Measurements from ENCODE around the gene DNPH1. TPM values are rescaled to one million over a fixed set of nuclear protein-coding genes. Genes with fewer than 3 reads are reported as not detected.

DNPH1 gene
- total RNA-seq, 1 donor from 2014 or later, result 20.9 TPM

DNA sequence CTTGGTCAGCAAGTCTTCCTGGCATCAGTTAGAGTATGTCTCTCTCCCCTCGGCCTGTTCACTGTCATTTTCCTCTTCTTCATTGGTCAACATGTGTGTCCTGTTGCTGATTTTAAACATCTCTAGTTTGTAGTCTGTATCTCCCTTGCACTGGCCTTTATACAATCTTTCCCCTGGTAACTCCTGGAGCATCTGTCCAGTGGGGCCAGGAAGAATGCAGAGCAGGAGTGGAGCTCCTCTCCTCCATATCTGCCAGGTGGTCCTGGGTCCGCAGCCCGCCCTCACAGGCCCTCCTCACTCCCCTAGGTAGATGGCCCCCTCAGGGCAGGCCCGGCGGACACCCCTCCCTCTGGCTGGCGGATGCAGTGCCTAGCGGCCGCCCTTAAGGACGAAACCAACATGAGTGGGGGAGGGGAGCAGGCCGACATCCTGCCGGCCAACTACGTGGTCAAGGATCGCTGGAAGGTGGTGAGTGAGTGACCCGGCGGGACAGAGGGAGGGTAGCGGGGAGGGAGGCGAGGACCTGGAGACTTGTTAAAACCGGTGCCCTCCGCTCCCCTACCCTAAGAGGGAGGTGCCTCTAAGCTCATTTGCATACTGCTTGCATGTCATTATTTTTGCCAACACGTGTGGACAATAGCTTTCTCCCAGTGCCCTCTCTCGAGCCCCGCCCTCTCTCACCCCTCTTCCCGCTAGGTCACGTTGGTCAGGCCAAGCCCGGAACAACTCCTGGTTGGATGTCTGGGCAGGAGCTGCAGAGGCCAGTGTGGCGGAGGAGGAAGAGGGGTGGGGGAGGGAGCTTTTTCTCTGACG is 17.2 kb upstream of the DNPH1 start:
- DNase-seq (ENCODE audit: low spot score), result peak; percentile 59

- no peak for DNase-seq (ENCODE audit: low spot score)
Observed at GRCh38 chr6:43243664-43244321, 14.5 kb upstream of the DNPH1 start.

- DNase-seq (ENCODE audit: low spot score), result no peak
Observed at GRCh38 chr6:43242908-43243663, 13.8 kb upstream of the DNPH1 start, which contains the start of gene TTBK1. Gene TTBK1, plus strand, starts transcription at chr6:43243481. Its CDS starts 3,180 bp downstream, at chr6:43246661.

DNA sequence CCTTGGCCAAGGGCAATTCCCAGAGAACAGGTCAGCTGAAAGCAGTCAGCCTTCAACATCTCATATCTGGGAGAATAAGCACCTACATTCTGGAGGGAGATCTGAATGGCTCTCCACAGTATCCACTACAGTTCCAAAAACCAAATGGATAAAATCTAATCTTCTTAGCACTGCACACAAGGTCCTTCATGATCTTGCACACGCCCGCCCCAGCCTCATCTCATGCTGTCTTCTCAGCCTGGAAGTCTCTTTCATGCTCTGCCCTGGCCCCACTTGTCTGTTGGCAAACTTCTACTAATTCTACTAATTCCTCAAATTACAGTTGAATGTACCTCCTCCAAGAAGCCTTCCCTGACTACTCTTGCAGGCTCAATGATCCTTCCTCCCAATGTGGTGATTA is 12.2 kb upstream of the DNPH1 start:
- no peak for DNase-seq (ENCODE audit: low spot score)

GRCh38 chr6:43240950-43241349 is 11.7 kb upstream of the DNPH1 start:
- no peak for DNase-seq (ENCODE audit: low spot score)

- no peak for DNase-seq (ENCODE audit: low spot score)
Observed at GRCh38 chr6:43239054-43239453, 9.8 kb upstream of the DNPH1 start.

- no peak for DNase-seq (ENCODE audit: low spot score)
Observed at GRCh38 chr6:43235841-43236240, 6.6 kb upstream of the DNPH1 start.

- DNase-seq (ENCODE audit: low spot score), result no peak
Observed at GRCh38 chr6:43231735-43232450, 2.6 kb upstream of the DNPH1 start.

GRCh38 chr6:43231053-43231452 is 1.8 kb upstream of the DNPH1 start:
- DNase-seq (ENCODE audit: low spot score), result no peak

- DNase-seq (ENCODE audit: low spot score), result no peak
Observed at GRCh38 chr6:43229803-43230620, 731 bp upstream of the DNPH1 start.

- DNase-seq (ENCODE audit: low spot score), result no peak
Observed at GRCh38 chr6:43226192-43226851, 3.0 kb downstream of the DNPH1 start.

GRCh38 chr6:43223175-43223574 is 6.1 kb downstream of the DNPH1 start:
- DNase-seq (ENCODE audit: low spot score), result no peak

- DNase-seq (ENCODE audit: low spot score), result no peak
Observed at GRCh38 chr6:43222418-43223059, 6.7 kb downstream of the DNPH1 start.

- DNase-seq (ENCODE audit: low spot score), result no peak
Observed at GRCh38 chr6:43221046-43221972, 8.0 kb downstream of the DNPH1 start.

DNA sequence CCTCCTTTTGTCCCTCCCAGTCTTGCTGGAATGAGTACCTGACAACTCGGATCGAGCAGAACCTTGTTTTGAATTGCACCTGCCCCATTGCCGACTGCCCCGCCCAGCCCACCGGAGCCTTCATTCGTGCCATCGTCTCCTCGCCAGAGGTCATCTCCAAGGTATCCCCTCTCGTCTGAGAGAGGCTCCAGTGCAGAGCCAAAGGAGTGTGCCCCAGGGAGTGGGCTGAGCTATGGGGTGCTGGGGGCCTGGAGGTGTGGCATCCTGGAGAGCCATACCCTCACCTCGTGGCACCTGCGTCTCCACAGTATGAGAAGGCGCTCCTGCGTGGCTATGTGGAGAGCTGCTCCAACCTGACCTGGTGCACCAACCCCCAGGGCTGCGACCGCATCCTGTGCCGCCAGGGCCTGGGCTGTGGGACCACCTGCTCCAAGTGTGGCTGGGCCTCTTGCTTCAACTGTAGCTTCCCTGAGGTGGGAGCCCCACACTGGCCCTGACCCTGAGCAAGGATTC is 8.8 kb downstream of the DNPH1 start:
- DNase-seq (ENCODE audit: low spot score), result no peak

- DNase-seq (ENCODE audit: low spot score), result no peak
Observed at GRCh38 chr6:43219814-43220213, 9.5 kb downstream of the DNPH1 start.

GRCh38 chr6:43219119-43219518 is 10.2 kb downstream of the DNPH1 start:
- DNase-seq (ENCODE audit: low spot score), result no peak

GRCh38 chr6:43217351-43217750 is 11.9 kb downstream of the DNPH1 start:
- no peak for DNase-seq (ENCODE audit: low spot score)

All from umbilical cord (tissue), 2 donors.